ENCODE data around the gene SHC4. TPM values are rescaled to one million over a fixed set of nuclear protein-coding genes. Genes with fewer than 3 reads are reported as not detected.

SHC4 gene
- total and polyA plus RNA-seq, 8 donors, result 0.25 to 4.4 (median 0.47) TPM; not detected in 2

GRCh38 chr15:48889925-48890324 lies 73.8 kb downstream of the SHC4 start:
- Histone ChIP-seq H3K9me3 (no peaks in the 10 kb centered on the region), H3K36me3 (no peaks in the 10 kb centered on the region), H3K27ac (peak overlapping the region in 1 of 5 donors; percentile 42), H3K4me3 (no peak overlapping the region), H3K27me3 (no peaks in the 10 kb centered on the region), H3K4me1 (no peaks in the 10 kb centered on the region)
- no peak for TF ChIP-seq POLR2A (IDR thresholded peaks at IDR 0.05)
- no peak for TF ChIP-seq EP300 (IDR thresholded peaks at IDR 0.05)
- no peak for TF ChIP-seq POLR2AphosphoS5 (IDR thresholded peaks at IDR 0.05)
- no peak for TF ChIP-seq CTCF (IDR thresholded peaks at IDR 0.05)
- no peak for DNase-seq
- WGBS, 5 donors, result 85 to 91% (median 88%) methylated on average over 3 of the region's 3 CpGs
- intact Hi-C loops (cut with DNase I; ENCODE audit: low total_unique reads), result no loop called here

GRCh38 chr15:48888836-48889235 lies 74.9 kb downstream of the SHC4 start:
- Histone ChIP-seq H3K4me1 (no peaks in the 10 kb centered on the region), H3K9me3 (no peaks in the 10 kb centered on the region), H3K27me3 (no peaks in the 10 kb centered on the region), H3K27ac (peak overlapping the region in 2 of 5 donors; percentile 4 to 42), H3K4me3 (no peak overlapping the region), H3K36me3 (no peaks in the 10 kb centered on the region)
- intact Hi-C loops (cut with DNase I; ENCODE audit: low total_unique reads), result no loop called here
- TF ChIP-seq POLR2AphosphoS5 (IDR thresholded peaks at IDR 0.05) (no peak), CTCF (IDR thresholded peaks at IDR 0.05) (no peak)
- 48 to 83% (median 77%) methylated on average over 1 of the region's 1 CpG for WGBS, 5 donors
- DNase-seq, result peak in 1 of 2 donors; percentile 58

GRCh38 chr15:48888191-48888590 lies 75.5 kb downstream of the SHC4 start:
- Histone ChIP-seq H3K27ac (no peak overlapping the region), H3K9me3 (no peaks in the 10 kb centered on the region), H3K4me3 (no peak overlapping the region), H3K4me1 (no peaks in the 10 kb centered on the region), H3K27me3 (no peaks in the 10 kb centered on the region), H3K36me3 (no peaks in the 10 kb centered on the region)
- TF ChIP-seq POLR2AphosphoS5 (IDR thresholded peaks at IDR 0.05) (no peak), CTCF (IDR thresholded peaks at IDR 0.05) (no peak), POLR2A (IDR thresholded peaks at IDR 0.05) (no peak), EP300 (IDR thresholded peaks at IDR 0.05) (no peak)
- DNase-seq, result no peak
- intact Hi-C loops (cut with DNase I; ENCODE audit: low total_unique reads), result no loop called here
- WGBS, 5 donors, result 77 to 90% (median 88%) methylated on average over 4 of the region's 4 CpGs

- intact Hi-C loops (cut with DNase I; ENCODE audit: low total_unique reads), result no loop called here
- WGBS, 5 donors, result 48 to 58% (median 52%) methylated on average over 2 of the region's 2 CpGs
Measured at GRCh38 chr15:48887144-48887543, 76.6 kb downstream of the SHC4 start.

GRCh38 chr15:48883699-48884098 lies 80.0 kb downstream of the SHC4 start:
- Histone ChIP-seq H3K4me3 (no peak overlapping the region), H3K27me3 (no peaks in the 10 kb centered on the region), H3K4me1 (peaks cover 4 to 21% (median 13%) of the 10 kb centered on the region in 4 donors), H3K36me3 (no peaks in the 10 kb centered on the region), H3K27ac (no peak overlapping the region), H3K9me3 (no peaks in the 10 kb centered on the region)
- intact Hi-C loops (cut with DNase I; ENCODE audit: low total_unique reads), result no loop called here
- WGBS, 5 donors, result 71 to 85% (median 80%) methylated on average over 2 of the region's 2 CpGs
- TF ChIP-seq EP300 (IDR thresholded peaks at IDR 0.05) (no peak), POLR2A (IDR thresholded peaks at IDR 0.05) (no peak), POLR2AphosphoS5 (IDR thresholded peaks at IDR 0.05) (no peak), CTCF (IDR thresholded peaks at IDR 0.05) (no peak)
- DNase-seq, result no peak

More at GRCh38 chr15:48887144-48887543, 76.6 kb downstream of the SHC4 start:
- Histone ChIP-seq H3K27me3 (no peaks in the 10 kb centered on the region), H3K9me3 (no peaks in the 10 kb centered on the region), H3K36me3 (no peaks in the 10 kb centered on the region), H3K27ac (no peak overlapping the region), H3K4me1 (no peaks in the 10 kb centered on the region), H3K4me3 (no peak overlapping the region)
- DNase-seq, result no peak
- no peak for TF ChIP-seq POLR2A (IDR thresholded peaks at IDR 0.05)
- TF ChIP-seq POLR2AphosphoS5 (IDR thresholded peaks at IDR 0.05), result no peak
- TF ChIP-seq EP300 (IDR thresholded peaks at IDR 0.05), result no peak
